Colonic mucosa (tissue), 4 donors: ENCODE results near the gene NIPAL1. TPM values are rescaled to one million over a fixed set of nuclear protein-coding genes. Genes with fewer than 3 reads are reported as not detected.

Source experiments
- DNase-seq: peaks from one replicate; pipeline ENCODE4 v3.0.0-alpha.2; 2020
- H3K27ac ChIP-seq: fragments of 200-600 bp; one replicate; pipeline ENCODE4 v1.8.0; 2021
- H3K27me3 ChIP-seq: fragments of 200-600 bp; one replicate; pipeline ENCODE4 v1.8.0; 2021
- H3K36me3 ChIP-seq: fragments of 200-600 bp; one replicate; pipeline ENCODE4 v1.8.0; 2021
- H3K4me1 ChIP-seq: fragments of 200-600 bp; one replicate; pipeline ENCODE4 v1.8.0; 2021; ENCODE audit warnings: mild to moderate bottlenecking
- H3K4me3 ChIP-seq: fragments of 200-600 bp; one replicate; pipeline ENCODE4 v1.8.0; 2021
- H3K9ac ChIP-seq, 2 donors: one replicate each; pipeline ENCODE4 v1.7.0; 2013; ENCODE audit warnings: control low read depth in 2 of 2, low read depth in 2 of 2, low read length in 2 of 2
- H3K9me3 ChIP-seq: fragments of 200-600 bp; one replicate; pipeline ENCODE4 v1.8.0; 2021
- intact Hi-C: fragments of 100-400 bp; cut with DNase I; formaldehyde crosslinking; loops from one replicate; pipeline ENCODE4 v1.14.1; 2022
- total RNA-seq, 2 donors: library from RNA; stranded (reverse); fragmentation: NEBNext Ultra II Directional in 1 of 2; extraction: Animal tissue kit (Norgen Biotek cat#: 25700) in 1 of 2; gene quantifications; one replicate each; pipeline ENCODE4 v1.2.1, GENCODE V29; 2021
- TF ChIP-seq, protein P1 (sequence below): fragments of 200-600 bp; IDR thresholded peaks from one replicate; pipeline ENCODE4 v1.8.0; 2022; ENCODE audit warnings: antibody characterized with exemption, mild to moderate bottlenecking
- donor health status: healthy.
- donor health status: DM: no; HTN: no; CAD: no.
- donor health status: DM: no; HTN: no; CAD: no.

Gene NIPAL1
- total RNA-seq, 2 donors from 2014 or later, result 38.7 to 47.9 TPM

DNA sequence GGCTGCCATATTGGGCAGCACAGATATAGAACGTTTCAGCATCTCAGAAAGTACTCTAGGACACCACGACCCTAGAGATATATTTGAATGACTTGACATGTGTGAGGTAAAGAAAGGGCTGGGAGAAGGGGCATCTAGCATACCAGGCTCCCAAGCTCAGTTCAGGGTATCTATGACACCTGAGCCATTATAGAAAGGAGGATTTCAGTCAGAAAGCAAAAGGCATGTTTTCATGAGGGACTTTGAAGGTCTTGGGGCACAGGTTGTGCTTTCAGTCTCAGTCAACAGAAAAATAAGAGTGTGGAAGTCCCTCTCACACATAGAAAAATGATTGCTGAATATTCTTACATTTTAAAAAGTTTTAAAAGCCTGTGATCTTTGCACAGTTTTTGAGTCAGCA, 51.6 kb downstream of the NIPAL1 start:
- H3K27ac ChIP-seq, result no peak overlapping the region
- intact Hi-C loops, result no loop called here
- TF ChIP-seq, protein P1, sequence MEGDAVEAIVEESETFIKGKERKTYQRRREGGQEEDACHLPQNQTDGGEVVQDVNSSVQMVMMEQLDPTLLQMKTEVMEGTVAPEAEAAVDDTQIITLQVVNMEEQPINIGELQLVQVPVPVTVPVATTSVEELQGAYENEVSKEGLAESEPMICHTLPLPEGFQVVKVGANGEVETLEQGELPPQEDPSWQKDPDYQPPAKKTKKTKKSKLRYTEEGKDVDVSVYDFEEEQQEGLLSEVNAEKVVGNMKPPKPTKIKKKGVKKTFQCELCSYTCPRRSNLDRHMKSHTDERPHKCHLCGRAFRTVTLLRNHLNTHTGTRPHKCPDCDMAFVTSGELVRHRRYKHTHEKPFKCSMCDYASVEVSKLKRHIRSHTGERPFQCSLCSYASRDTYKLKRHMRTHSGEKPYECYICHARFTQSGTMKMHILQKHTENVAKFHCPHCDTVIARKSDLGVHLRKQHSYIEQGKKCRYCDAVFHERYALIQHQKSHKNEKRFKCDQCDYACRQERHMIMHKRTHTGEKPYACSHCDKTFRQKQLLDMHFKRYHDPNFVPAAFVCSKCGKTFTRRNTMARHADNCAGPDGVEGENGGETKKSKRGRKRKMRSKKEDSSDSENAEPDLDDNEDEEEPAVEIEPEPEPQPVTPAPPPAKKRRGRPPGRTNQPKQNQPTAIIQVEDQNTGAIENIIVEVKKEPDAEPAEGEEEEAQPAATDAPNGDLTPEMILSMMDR, result no peak

DNA sequence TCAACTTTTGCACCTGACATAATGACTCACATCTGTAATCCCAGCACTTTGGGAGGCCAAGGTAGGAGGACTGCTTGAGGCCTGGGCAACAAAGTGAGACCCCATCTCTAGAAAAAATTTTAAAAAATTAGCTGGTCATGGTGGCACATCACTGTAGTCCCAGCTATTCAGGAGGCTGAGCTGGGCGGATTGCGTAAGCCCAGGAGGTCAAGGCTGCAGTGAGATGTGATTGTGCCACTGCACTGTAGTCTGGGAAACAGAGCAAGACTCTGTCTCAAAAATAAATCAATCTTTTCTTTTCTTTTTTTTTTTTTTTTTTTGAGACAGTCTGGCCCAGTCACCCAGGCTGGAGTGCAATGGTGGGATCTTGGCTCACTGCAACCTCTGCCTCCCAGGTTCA, 52.5 kb downstream of the NIPAL1 start:
- H3K9ac ChIP-seq, result no peak overlapping the region
- intact Hi-C loops, result no loop called here
- H3K9me3 ChIP-seq, result no peaks in the 10 kb centered on the region
- no peaks in the 10 kb centered on the region for H3K27me3 ChIP-seq
- H3K36me3 ChIP-seq, result no peaks in the 10 kb centered on the region
- H3K4me1 ChIP-seq, result no peaks in the 10 kb centered on the region
- TF ChIP-seq, protein P1, result no peak
- no peak for DNase-seq
- no peak overlapping the region for H3K4me3 ChIP-seq
- H3K27ac ChIP-seq, result no peak overlapping the region

More for the DNA sequence above, 51.6 kb downstream of the NIPAL1 start:
- no peak for DNase-seq
- no peak overlapping the region for H3K9ac ChIP-seq
- no peaks in the 10 kb centered on the region for H3K36me3 ChIP-seq
- no peaks in the 10 kb centered on the region for H3K4me1 ChIP-seq
- H3K27me3 ChIP-seq, result no peaks in the 10 kb centered on the region
- no peak overlapping the region for H3K4me3 ChIP-seq
- no peaks in the 10 kb centered on the region for H3K9me3 ChIP-seq

DNA sequence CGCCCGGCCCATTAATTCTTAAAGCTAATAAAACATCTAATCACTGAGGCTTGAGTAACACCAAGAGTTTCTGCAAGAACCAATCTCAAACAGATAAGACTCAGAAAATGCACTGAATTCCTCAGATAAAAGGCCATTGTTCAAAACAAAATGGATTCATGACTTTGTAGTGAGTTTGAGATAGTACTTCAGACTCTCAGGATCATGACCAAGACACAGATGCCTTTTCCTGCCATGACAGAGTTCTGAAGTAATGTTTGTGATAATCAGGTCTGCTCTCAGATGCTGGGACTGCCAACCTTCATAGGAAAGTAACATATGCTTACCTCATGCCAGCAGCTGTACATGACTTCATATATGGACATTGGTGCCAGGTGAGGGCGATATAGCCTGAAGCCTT, 54.6 kb downstream of the NIPAL1 start:
- H3K4me3 ChIP-seq, result no peak overlapping the region
- H3K9me3 ChIP-seq, result no peaks in the 10 kb centered on the region
- no peak for DNase-seq
- H3K9ac ChIP-seq, result no peak overlapping the region
- no peaks in the 10 kb centered on the region for H3K27me3 ChIP-seq
- intact Hi-C loops, result no loop called here
- H3K27ac ChIP-seq, result no peak overlapping the region
- TF ChIP-seq, protein P1, result no peak
- no peaks in the 10 kb centered on the region for H3K4me1 ChIP-seq
- H3K36me3 ChIP-seq, result no peaks in the 10 kb centered on the region

GRCh38 chr4:48073567-48074103, 57.1 kb downstream of the NIPAL1 start:
- H3K4me1 ChIP-seq, result no peaks in the 10 kb centered on the region

GRCh38 chr4:48074657-48075056, 58.1 kb downstream of the NIPAL1 start:
- Histone ChIP-seq H3K36me3 (no peaks in the 10 kb centered on the region), H3K27ac (no peak overlapping the region), H3K9me3 (no peaks in the 10 kb centered on the region), H3K27me3 (no peaks in the 10 kb centered on the region), H3K4me1 (no peaks in the 10 kb centered on the region), H3K4me3 (no peak overlapping the region), H3K9ac (no peak overlapping the region)
- TF ChIP-seq, protein P1, result no peak
- intact Hi-C loops, result no loop called here
- DNase-seq, result no peak

More at GRCh38 chr4:48073567-48074103, 57.1 kb downstream of the NIPAL1 start:
- no peak overlapping the region for H3K27ac ChIP-seq
- H3K27me3 ChIP-seq, result no peaks in the 10 kb centered on the region
- TF ChIP-seq, protein P1, result no peak
- H3K9ac ChIP-seq, result no peak overlapping the region
- intact Hi-C loops, result no loop called here
- no peaks in the 10 kb centered on the region for H3K36me3 ChIP-seq
- DNase-seq, result no peak
- H3K9me3 ChIP-seq, result no peaks in the 10 kb centered on the region
- H3K4me3 ChIP-seq, result no peak overlapping the region
